H1 (cell line): ENCODE results near the gene CCDC88C. TPM values are rescaled to one million over a fixed set of nuclear protein-coding genes. Genes with fewer than 3 reads are reported as not detected.

ENCODE experiments used
- CTCF ChIA-PET: fragments of 300-600 bp; sonication (Branson Sonifier 250); formaldehyde crosslinking; loops from one replicate; lab custom pipeline; 2021; ENCODE audit not compliant: partially characterized antibody; lab: Charles Lee
- POLR2A ChIA-PET: fragments of 300-600 bp; sonication (Branson Sonifier 250); formaldehyde crosslinking; loops from one replicate; lab custom pipeline; 2021; ENCODE audit warnings: inconsistent platforms; ENCODE audit not compliant: partially characterized antibody; lab: Charles Lee
- DNase-seq, 2 experiments: peaks; one replicate each; pipeline versions ENCODE4 v3.0.0 to v3.0.0-alpha.2; 2010 to 2022; ENCODE audit warnings: low spot score in 2 of 2, low read depth in 1 of 2, mixed read lengths in 1 of 2
- FAIRE-seq: peaks from 2 replicates; lab custom pipeline; 2011; peaks lifted over from hg19 to GRCh38; lab: Jason Lieb, UNC
- H2AFZ ChIP-seq: 2 replicates; pipeline ENCODE4 v1.8.1; 2012; ENCODE audit warnings: low read length, inconsistent platforms
- H2AK5ac ChIP-seq: 2 replicates; pipeline ENCODE4 v1.6.1; 2013; ENCODE audit warnings: low read depth, low read length
- H2BK120ac ChIP-seq: replicated peaks from 2 replicates; pipeline ENCODE3; 2013; ENCODE audit warnings: low read depth, low read length, inconsistent platforms
- H2BK12ac ChIP-seq: 2 replicates; pipeline ENCODE4 v1.6.1; 2013; ENCODE audit warnings: low read depth, low read length
- H2BK15ac ChIP-seq: 2 replicates; pipeline ENCODE4 v1.6.1; 2013; ENCODE audit warnings: low read length
- H2BK20ac ChIP-seq: 2 replicates; pipeline ENCODE4 v1.6.1; 2013; ENCODE audit warnings: low read length
- H2BK5ac ChIP-seq: 2 replicates; pipeline ENCODE4 v1.6.1; 2013; ENCODE audit warnings: low read depth, low read length
- H3K14ac ChIP-seq: 2 replicates; pipeline ENCODE4 v1.6.1; 2013; ENCODE audit warnings: inconsistent platforms; ENCODE audit not compliant: insufficient read length
- H3K18ac ChIP-seq: 2 replicates; pipeline ENCODE4 v1.6.1; 2013; ENCODE audit warnings: low read length; ENCODE audit errors: extremely low read depth
- H3K23ac ChIP-seq: 2 replicates; pipeline ENCODE4 v1.6.1; 2013; ENCODE audit warnings: inconsistent platforms; ENCODE audit not compliant: insufficient read length
- H3K23me2 ChIP-seq: 2 replicates; pipeline ENCODE4 v1.6.1; 2013; ENCODE audit warnings: low read depth, low read length
- H3K27ac ChIP-seq: 2 replicates; pipeline ENCODE4 v1.6.1; 2011; ENCODE audit warnings: low read depth, low read length, inconsistent platforms
- H3K27me3 ChIP-seq, 4 experiments: replicated peaks in 1 of 4; 1 replicate in 1 of 4; 2 replicates in 3 of 4; pipeline versions ENCODE4 v1.6.1 to v1.8.1; 2011 to 2013; ENCODE audit warnings: low read length in 3 of 4, mild to moderate bottlenecking in 3 of 4, inconsistent platforms in 2 of 4, mixed read lengths in 2 of 4, moderate library complexity in 1 of 4; ENCODE audit not compliant: control insufficient read depth in 3 of 4, insufficient read depth in 3 of 4; ENCODE audit errors: extremely low read depth in 1 of 4
- H3K36me3 ChIP-seq, 4 experiments: 2 replicates each; pipeline versions ENCODE4 v1.6.1 to v1.8.1; 2011 to 2013; ENCODE audit warnings: mild to moderate bottlenecking in 4 of 4, low read length in 3 of 4, moderate library complexity in 2 of 4, control low read depth in 1 of 4, inconsistent platforms in 1 of 4; ENCODE audit not compliant: insufficient read depth in 4 of 4, control insufficient read depth in 2 of 4
- H3K4ac ChIP-seq: replicated peaks from 2 replicates; pipeline ENCODE3; 2013; ENCODE audit warnings: low read length, low read depth, mixed read lengths, inconsistent platforms; ENCODE audit not compliant: insufficient read length
- H3K4me1 ChIP-seq, 4 experiments: replicated peaks in 1 of 4; 1 replicate in 1 of 4; 2 replicates in 3 of 4; pipeline versions ENCODE4 v1.6.1 to v1.8.1; 2011 to 2013; ENCODE audit warnings: low read length in 3 of 4, inconsistent platforms in 2 of 4, mixed read lengths in 1 of 4; ENCODE audit not compliant: insufficient read depth in 4 of 4, control insufficient read depth in 3 of 4
- H3K4me2 ChIP-seq, 2 experiments: 2 replicates each; pipeline versions ENCODE4 v1.6.1 to v1.8.1; 2011 to 2013; ENCODE audit warnings: low read depth in 2 of 2, low read length in 2 of 2, control low read depth in 1 of 2, inconsistent platforms in 1 of 2, mild to moderate bottlenecking in 1 of 2; ENCODE audit not compliant: insufficient read depth in 1 of 2
- H3K4me3 ChIP-seq, 4 experiments: fragments of 200-600, 300-600 bp in 1 of 4; sonication (generic), shearing (Covaris generic), sonication (Bioruptor Twin) in 1 of 4; 2 replicates each; pipeline versions ENCODE4 v1.5.1 to v1.8.1; 2011 to 2016; ENCODE audit warnings: low read length in 4 of 4, low read depth in 3 of 4, control low read depth in 2 of 4, inconsistent platforms in 2 of 4, mild to moderate bottlenecking in 2 of 4, mixed read lengths in 1 of 4, moderate library complexity in 1 of 4; ENCODE audit not compliant: insufficient read depth in 2 of 4; ENCODE audit errors: extremely low read depth in 1 of 4
- H3K56ac ChIP-seq: replicated peaks from 2 replicates; pipeline ENCODE3; 2013; ENCODE audit warnings: low read depth, mild to moderate bottlenecking, mixed read lengths, low read length, inconsistent platforms; ENCODE audit not compliant: insufficient read length
- H3K79me1 ChIP-seq: 2 replicates; pipeline ENCODE4 v1.6.1; 2013; ENCODE audit warnings: low read depth, low read length, control low read depth
- H3K79me2 ChIP-seq, 2 experiments: 2 replicates each; pipeline versions ENCODE4 v1.6.1 to v1.8.1; 2012 to 2013; ENCODE audit warnings: low read length in 2 of 2, mild to moderate bottlenecking in 2 of 2, inconsistent platforms in 1 of 2; ENCODE audit not compliant: insufficient read depth in 2 of 2, control insufficient read depth in 1 of 2
- H3K9ac ChIP-seq, 4 experiments: replicated peaks in 1 of 4; 1 replicate in 1 of 4; 2 replicates in 3 of 4; pipeline versions ENCODE4 v1.6.1 to v1.8.1; 2011 to 2013; ENCODE audit warnings: low read depth in 3 of 4, low read length in 3 of 4, control low read depth in 2 of 4, mild to moderate bottlenecking in 2 of 4, moderate library complexity in 2 of 4, inconsistent platforms in 1 of 4; ENCODE audit errors: extremely low read depth in 1 of 4
- H3K9me3 ChIP-seq, 2 experiments: 2 replicates each; pipeline versions ENCODE4 v1.6.1 to v1.8.1; 2012 to 2013; ENCODE audit warnings: mild to moderate bottlenecking in 2 of 2, moderate library complexity in 2 of 2, control low read depth in 1 of 2, inconsistent platforms in 1 of 2, low read depth in 1 of 2, low read length in 1 of 2, mixed read lengths in 1 of 2; ENCODE audit not compliant: insufficient read depth in 2 of 2
- H4K20me1 ChIP-seq, 2 experiments: replicated peaks in 1 of 2; 2 replicates each; pipeline versions ENCODE3 to v1.8.1; 2011 to 2013; ENCODE audit warnings: inconsistent platforms in 2 of 2, low read length in 2 of 2, mild to moderate bottlenecking in 1 of 2; ENCODE audit not compliant: insufficient read depth in 2 of 2, control insufficient read depth in 1 of 2
- H4K5ac ChIP-seq: 2 replicates; pipeline ENCODE4 v1.6.1; 2013; ENCODE audit warnings: low read length, low read depth, mixed read lengths, inconsistent platforms; ENCODE audit not compliant: insufficient read length
- H4K8ac ChIP-seq: 2 replicates; pipeline ENCODE4 v1.8.0; 2013; ENCODE audit warnings: mild to moderate bottlenecking, moderate library complexity, low read length, inconsistent platforms; ENCODE audit not compliant: insufficient read depth; ENCODE audit errors: extremely low read depth
- H4K91ac ChIP-seq: replicated peaks from 2 replicates; pipeline ENCODE3; 2013; ENCODE audit warnings: low read length, mixed read lengths, inconsistent platforms; ENCODE audit not compliant: insufficient read length
- CBX8 ChIP-seq: fragments of 300-800, 300-1000 bp; sonication (generic); IDR thresholded peaks from 2 replicates; pipeline ENCODE4 v1.7.1; 2016; ENCODE audit warnings: low read depth, low read length, borderline replicate concordance
- CEBPB ChIP-seq: IDR thresholded peaks from 2 replicates; pipeline ENCODE4 v1.6.1; 2012; ENCODE audit warnings: low read depth, low read length
- CHD2 ChIP-seq: IDR thresholded peaks from 2 replicates; pipeline ENCODE4 v1.6.1; 2012; ENCODE audit warnings: low read length, improper control_type of control experiment
- CREB1 ChIP-seq: IDR thresholded peaks from 2 replicates; pipeline ENCODE4 v1.6.1; 2012; ENCODE audit warnings: inconsistent platforms
- FOSL1 ChIP-seq: IDR thresholded peaks from 2 replicates; pipeline ENCODE4 v1.6.1; 2011; ENCODE audit warnings: mild to moderate bottlenecking, low read depth, low read length, moderate library complexity; ENCODE audit not compliant: insufficient read depth
- GABPA ChIP-seq: IDR thresholded peaks from 2 replicates; pipeline ENCODE4 v1.6.1; 2011; ENCODE audit warnings: mild to moderate bottlenecking, low read length, moderate library complexity, borderline replicate concordance; ENCODE audit not compliant: insufficient read depth
- GTF2F1 ChIP-seq: IDR thresholded peaks from 2 replicates; pipeline ENCODE4 v1.6.1; 2012; ENCODE audit warnings: low read depth, low read length, improper control_type of control experiment, borderline replicate concordance
- KDM1A ChIP-seq: fragments of 200-600, 300-600 bp; sonication (generic); IDR thresholded peaks from 2 replicates; pipeline ENCODE4 v1.7.1; 2016; ENCODE audit warnings: mild to moderate bottlenecking, low read length, borderline replicate concordance
- KDM4A ChIP-seq: IDR thresholded peaks from one replicate; pipeline ENCODE4 v1.7.1; 2012; ENCODE audit warnings: low read depth, mild to moderate bottlenecking, moderate library complexity, low read length, inconsistent platforms; ENCODE audit not compliant: severe bottlenecking
- RFX5 ChIP-seq: IDR thresholded peaks from 2 replicates; pipeline ENCODE4 v1.6.1; 2011; ENCODE audit warnings: low read depth, low read length, improper control_type of control experiment, borderline replicate concordance
- SIRT6 ChIP-seq: IDR thresholded peaks from one replicate; pipeline ENCODE4 v1.7.1; 2012; ENCODE audit warnings: low read length, inconsistent platforms
- SUZ12 ChIP-seq: fragments of 200-600 bp; sonication (generic); IDR thresholded peaks from 2 replicates; pipeline ENCODE4 v1.6.1; 2012; ENCODE audit warnings: mild to moderate bottlenecking, inconsistent platforms, low read length, moderate library complexity, mixed read lengths
- TAF7 ChIP-seq: optimal IDR thresholded peaks from 2 replicates; pipeline ENCODE3; 2011; ENCODE audit warnings: low read depth, mild to moderate bottlenecking, inconsistent platforms, low read length, moderate library complexity, borderline replicate concordance
- TCF12 ChIP-seq: IDR thresholded peaks from 2 replicates; pipeline ENCODE4 v1.6.1; 2011; ENCODE audit warnings: low read depth, mild to moderate bottlenecking, low read length
- WGBS, 2 experiments: shearing (Covaris generic) in 1 of 2; methylation state at CpG; one replicate each; pipeline versions ENCODE4 v1.1.6 to v1.1.7; 2013 to 2015; ENCODE audit warnings: low lambda C conversion rate in 2 of 2, mixed read lengths in 2 of 2, inconsistent platforms in 1 of 2, low coverage in 1 of 2, missing lambda C conversion rate in 1 of 2; ENCODE audit not compliant: insufficient replicate concordance in 2 of 2, insufficient coverage in 1 of 2, insufficient read length in 1 of 2; ENCODE audit errors: extremely low coverage in 1 of 2, missing lambda C conversion rate in 1 of 2; 5-methylcytosine and 5-hydroxymethylcytosine counted together
- polyA plus RNA-seq, 7 experiments: library from polyadenylated mRNA; depleted of rRNA in 3 of 7; stranded (reverse) in 5 of 7; unstranded in 2 of 7; fragments of >200 nt in 5 of 7; fragments of 200-250 nt in 2 of 7; gene quantifications; 1 replicate in 5 of 7; 2 replicates in 1 of 7; 4 replicates in 1 of 7; pipeline versions ENCODE4 v1.2.1 to v1.2.3, GENCODE V29; 2011 to 2013; ENCODE audit warnings: missing spikeins in 2 of 7, mixed read lengths in 2 of 7
- total RNA-seq: library from RNA; stranded (reverse); fragmentation: NEBNext Ultra II Directional; extraction: Animal tissue kit (Norgen Biotek cat#: 25700); gene quantifications from 2 replicates; pipeline ENCODE4 v1.2.1, GENCODE V29; 2021

The CCDC88C gene
- total and polyA plus RNA-seq, 2 of the 8 experiments (the other 6 are each of a cell fraction or from before 2014, with no cell fraction given) = 10.3 to 57.7 TPM

DNA sequence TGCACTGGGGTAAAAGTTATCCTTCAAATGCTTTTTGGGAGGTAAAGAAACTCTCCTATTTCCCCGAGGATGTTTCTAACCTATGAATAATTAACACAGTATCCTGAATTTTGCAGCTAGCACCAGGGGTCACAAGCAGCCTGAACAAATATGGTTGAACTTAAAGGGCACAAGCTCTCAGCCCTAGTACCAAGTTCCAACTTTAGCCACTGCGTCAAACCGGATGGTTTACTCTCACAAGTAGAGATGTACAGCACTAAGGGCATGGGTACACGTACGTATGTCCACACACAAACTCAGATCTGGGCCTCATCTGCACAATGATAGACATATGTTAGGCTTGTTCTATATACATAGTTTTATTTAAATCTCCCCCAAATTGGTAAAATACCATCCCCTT lies 4.7 kb downstream of the CCDC88C start:
- Histone ChIP-seq H2BK5ac (peak overlapping the region; percentile 48; the same call in 1 of the 2 replicates), H3K9me3 (no peaks in the 10 kb centered on the region), H3K79me1 (peaks cover 9% of the 10 kb centered on the region), H3K27me3 (no peaks in the 10 kb centered on the region), H3K27ac (peak overlapping the region; percentile 35; the same call in 1 of the 2 replicates), H3K18ac (peak overlapping the region; percentile 36; the same call in 1 of the 2 replicates), H2BK120ac (peak overlapping the region; percentile 97), H4K8ac (no peak overlapping the region; the same call in 1 of the 2 replicates), H2AK5ac (peak overlapping the region; percentile 55; the same call in 1 of the 2 replicates), H3K4me1 (peaks cover 5 to 24% (median 19%) of the 10 kb centered on the region in 4 experiments; a peak in 6 of 7 replicates), H3K4me2 (peak overlapping the region; percentile 53 to 67; a peak in 2 of 4 replicates), H2BK12ac (peak overlapping the region; percentile 78), H3K56ac (no peak overlapping the region), H3K23me2 (peaks cover 15% of the 10 kb centered on the region), H3K79me2 (peaks cover 10 to 78% of the 10 kb centered on the region in 2 experiments), H3K4me3 (peak overlapping the region in 1 of 4 experiments; percentile 1; a peak in 1 of 8 replicates), H4K5ac (peak overlapping the region; percentile 59), H4K91ac (peak overlapping the region; percentile 79), H2AFZ (no peak overlapping the region), H3K36me3 (peaks cover 0 to 9% (median 4%) of the 10 kb centered on the region in 4 experiments; a peak in 2 of 8 replicates), H2BK20ac (no peak overlapping the region; the same call in 1 of the 2 replicates), H4K20me1 (peaks cover 1 to 7% of the 10 kb centered on the region in 2 experiments), H3K23ac (no peak overlapping the region), H3K4ac (no peak overlapping the region), H3K14ac (no peak overlapping the region), H2BK15ac (peak overlapping the region; percentile 33), H3K9ac (no peak overlapping the region; a peak in 1 of 7 replicates)
- ChIA-PET CTCF (interaction anchor here (1.0 to 10.0 kb wide), 7 partner anchors 9 to 90 kb away, joined by 3 to 135 read pairs (median 7); no protein-coding TSS in a partner anchor), POLR2A (interaction anchor here (0.9 to 7.0 kb wide), 6 partner anchors 10 to 58 kb away, joined by 3 to 66 read pairs (median 6); no protein-coding TSS in a partner anchor)
- no peak for FAIRE-seq
- DNase-seq = no peak
- 79% methylated on average over 5 of the region's 5 CpGs; no CpG with 5 or more reads in 1 of the 2 experiments for WGBS, 2 experiments
- no peak for TF ChIP-seq KDM1A
- TF ChIP-seq CREB1 = no peak
- no peak for TF ChIP-seq SIRT6
- no peak for TF ChIP-seq CHD2
- no peak for TF ChIP-seq TCF12
- no peak for TF ChIP-seq GTF2F1
- TF ChIP-seq SUZ12 = no peak
- TF ChIP-seq CBX8 = no peak
- no peak for TF ChIP-seq GABPA
- TF ChIP-seq RFX5 = no peak
- TF ChIP-seq TAF7 = no peak
- TF ChIP-seq CEBPB = no peak
- no peak for TF ChIP-seq FOSL1
- TF ChIP-seq KDM4A = no peak
